ENCODE data around the gene SLCO2B1. TPM values are rescaled to one million over a fixed set of nuclear protein-coding genes. Genes with fewer than 3 reads are reported as not detected.

Gene SLCO2B1
- total RNA-seq, 1 donor from 2014 or later = 3.5 TPM

GRCh38 chr11:75196426-75196825 lies 45.5 kb downstream of the SLCO2B1 start:
- Mint-ChIP-seq H3K27me3 (ENCODE audit: unreplicated experiment) (peaks cover 22% of the 10 kb centered on the region), H3K27ac (ENCODE audit: unreplicated experiment) (no peak overlapping the region), H3K36me3 (ENCODE audit: low read depth, unreplicated experiment) (no peaks in the 10 kb centered on the region), H3K4me3 (ENCODE audit: unreplicated experiment) (no peak overlapping the region), H3K9me3 (ENCODE audit: unreplicated experiment) (no peaks in the 10 kb centered on the region), H3K4me1 (ENCODE audit: unreplicated experiment) (peaks cover 39% of the 10 kb centered on the region)
- DNase-seq (ENCODE audit: low spot score) = no peak
- TF ChIP-seq CTCF (IDR thresholded peaks at IDR 0.05; ENCODE audit: unreplicated experiment) = no peak

GRCh38 chr11:75197512-75198277 lies 46.8 kb downstream of the SLCO2B1 start:
- peaks cover 35% of the 10 kb centered on the region for H3K4me1 Mint-ChIP-seq (ENCODE audit: unreplicated experiment)
- no peaks in the 10 kb centered on the region for H3K9me3 Mint-ChIP-seq (ENCODE audit: unreplicated experiment)
- no peak for DNase-seq (ENCODE audit: low spot score)
- H3K36me3 Mint-ChIP-seq (ENCODE audit: low read depth, unreplicated experiment) = no peaks in the 10 kb centered on the region
- no peak overlapping the region for H3K4me3 Mint-ChIP-seq (ENCODE audit: unreplicated experiment)
- no peak overlapping the region for H3K27ac Mint-ChIP-seq (ENCODE audit: unreplicated experiment)
- H3K27me3 Mint-ChIP-seq (ENCODE audit: unreplicated experiment) = peaks cover 15% of the 10 kb centered on the region
- TF ChIP-seq CTCF (IDR thresholded peaks at IDR 0.05; ENCODE audit: unreplicated experiment) = no peak

GRCh38 chr11:75198278-75198973 lies 47.5 kb downstream of the SLCO2B1 start:
- Mint-ChIP-seq H3K4me1 (ENCODE audit: unreplicated experiment) (peaks cover 35% of the 10 kb centered on the region), H3K9me3 (ENCODE audit: unreplicated experiment) (no peaks in the 10 kb centered on the region), H3K4me3 (ENCODE audit: unreplicated experiment) (no peak overlapping the region), H3K27me3 (ENCODE audit: unreplicated experiment) (peaks cover 15% of the 10 kb centered on the region), H3K36me3 (ENCODE audit: low read depth, unreplicated experiment) (no peaks in the 10 kb centered on the region), H3K27ac (ENCODE audit: unreplicated experiment) (no peak overlapping the region)
- no peak for TF ChIP-seq CTCF (IDR thresholded peaks at IDR 0.05; ENCODE audit: unreplicated experiment)
- DNase-seq (ENCODE audit: low spot score) = no peak

GRCh38 chr11:75199412-75199955 lies 48.6 kb downstream of the SLCO2B1 start:
- Mint-ChIP-seq H3K27me3 (ENCODE audit: unreplicated experiment) (peaks cover 17% of the 10 kb centered on the region), H3K36me3 (ENCODE audit: low read depth, unreplicated experiment) (no peaks in the 10 kb centered on the region), H3K4me1 (ENCODE audit: unreplicated experiment) (peaks cover 35% of the 10 kb centered on the region), H3K9me3 (ENCODE audit: unreplicated experiment) (no peaks in the 10 kb centered on the region), H3K4me3 (ENCODE audit: unreplicated experiment) (no peak overlapping the region), H3K27ac (ENCODE audit: unreplicated experiment) (no peak overlapping the region)
- TF ChIP-seq CTCF (IDR thresholded peaks at IDR 0.05; ENCODE audit: unreplicated experiment) = no peak
- no peak for DNase-seq (ENCODE audit: low spot score)

- no peak overlapping the region for H3K4me3 Mint-ChIP-seq (ENCODE audit: unreplicated experiment)
- H3K36me3 Mint-ChIP-seq (ENCODE audit: low read depth, unreplicated experiment) = no peaks in the 10 kb centered on the region
- H3K9me3 Mint-ChIP-seq (ENCODE audit: unreplicated experiment) = no peaks in the 10 kb centered on the region
- peaks cover 17% of the 10 kb centered on the region for H3K27me3 Mint-ChIP-seq (ENCODE audit: unreplicated experiment)
- H3K4me1 Mint-ChIP-seq (ENCODE audit: unreplicated experiment) = peaks cover 30% of the 10 kb centered on the region
- H3K27ac Mint-ChIP-seq (ENCODE audit: unreplicated experiment) = no peak overlapping the region
- no peak for DNase-seq (ENCODE audit: low spot score)
- no peak for TF ChIP-seq CTCF (IDR thresholded peaks at IDR 0.05; ENCODE audit: unreplicated experiment)
Measured at GRCh38 chr11:75200051-75200450, 49.1 kb downstream of the SLCO2B1 start.
